AG08395 (cell line): Measurements from ENCODE around the gene CRYBA2.

Experiments used
- DNase-seq: peaks from one replicate; pipeline ENCODE4 v3.0.0; 2012; ENCODE audit warnings: mixed read lengths, low spot score

Gene CRYBA2

GRCh38 chr2:218981881-218982585, 11.2 kb downstream of the CRYBA2 start:
- no peak for DNase-seq

GRCh38 chr2:218981390-218981880, 11.8 kb downstream of the CRYBA2 start:
- DNase-seq: no peak

GRCh38 chr2:218980735-218981389, 12.4 kb downstream of the CRYBA2 start:
- no peak for DNase-seq

DNA sequence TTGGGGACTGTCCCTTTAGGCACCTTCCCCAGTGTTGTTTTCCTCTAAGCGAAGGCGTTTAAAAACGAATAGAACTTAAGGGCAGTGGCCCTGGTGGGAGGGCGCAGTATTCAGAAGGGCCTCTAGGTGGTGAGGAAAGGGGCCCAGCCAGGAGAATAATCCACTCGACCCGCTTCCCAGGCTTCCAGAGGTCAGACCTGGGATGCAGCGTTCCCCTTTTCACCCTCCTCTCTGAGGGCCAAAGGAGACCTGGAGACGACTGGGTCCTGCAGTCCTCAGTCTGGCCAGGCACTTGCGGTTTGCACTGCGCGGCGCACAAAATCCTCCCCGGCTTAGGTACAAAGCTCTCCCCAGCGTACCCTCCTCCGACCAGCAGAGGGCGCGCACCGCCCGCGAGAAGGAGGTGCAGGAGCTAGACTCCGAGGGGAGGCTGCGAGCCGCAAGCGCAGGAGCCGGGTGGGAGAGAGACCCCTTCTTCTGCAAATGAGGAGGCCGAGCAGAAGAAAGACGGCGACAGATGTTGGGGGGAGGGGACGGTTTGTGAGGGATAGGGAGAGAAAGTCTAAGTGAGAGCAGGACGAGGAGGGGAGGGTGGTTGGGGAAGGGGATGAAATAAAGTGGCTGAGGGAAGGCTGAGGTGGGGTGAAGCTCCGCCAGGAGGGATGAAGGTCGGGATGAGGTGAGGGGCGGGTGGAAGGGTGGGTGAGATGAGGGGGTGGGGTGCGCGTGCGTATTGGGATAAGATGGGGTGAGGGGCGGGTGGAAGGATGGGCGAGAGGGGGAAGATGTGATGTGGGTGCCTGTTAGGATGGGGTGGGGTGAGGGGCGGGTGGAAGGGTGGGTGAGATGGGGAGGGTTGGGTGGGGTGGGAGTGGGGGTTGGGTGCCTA, 13.1 kb downstream of the CRYBA2 start:
- peak; percentile 84 for DNase-seq

- no peak for DNase-seq
These were observed 18.0 kb downstream of the CRYBA2 start for GRCh38 chr2:218975060-218975777.

- no peak for DNase-seq
These were observed 22.3 kb downstream of the CRYBA2 start for GRCh38 chr2:218970894-218971293.

GRCh38 chr2:218964041-218964771, 29.0 kb downstream of the CRYBA2 start:
- peak; percentile 31 for DNase-seq

DNA sequence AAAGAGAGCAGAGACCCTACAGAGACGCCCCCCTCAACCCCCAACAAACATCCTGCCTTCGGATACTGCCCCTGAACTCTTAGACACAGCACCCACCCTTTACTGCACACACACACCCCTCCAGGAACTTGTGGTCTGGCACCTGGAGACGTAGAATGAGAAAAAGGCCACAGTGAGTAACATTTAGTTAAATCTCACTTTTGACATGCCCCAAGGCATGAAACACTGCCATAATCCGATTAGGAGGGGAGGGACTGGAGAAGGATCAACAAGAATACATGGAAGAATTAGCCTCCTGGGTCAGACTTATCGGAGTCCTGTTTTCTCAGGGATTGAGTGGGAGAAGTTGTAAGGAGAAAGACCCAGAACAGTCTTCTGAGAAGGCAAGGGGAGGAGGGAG, 29.6 kb downstream of the CRYBA2 start:
- no peak for DNase-seq

- peak; percentile 64 for DNase-seq
These were observed 30.2 kb downstream of the CRYBA2 start for GRCh38 chr2:218962859-218963492.

DNA sequence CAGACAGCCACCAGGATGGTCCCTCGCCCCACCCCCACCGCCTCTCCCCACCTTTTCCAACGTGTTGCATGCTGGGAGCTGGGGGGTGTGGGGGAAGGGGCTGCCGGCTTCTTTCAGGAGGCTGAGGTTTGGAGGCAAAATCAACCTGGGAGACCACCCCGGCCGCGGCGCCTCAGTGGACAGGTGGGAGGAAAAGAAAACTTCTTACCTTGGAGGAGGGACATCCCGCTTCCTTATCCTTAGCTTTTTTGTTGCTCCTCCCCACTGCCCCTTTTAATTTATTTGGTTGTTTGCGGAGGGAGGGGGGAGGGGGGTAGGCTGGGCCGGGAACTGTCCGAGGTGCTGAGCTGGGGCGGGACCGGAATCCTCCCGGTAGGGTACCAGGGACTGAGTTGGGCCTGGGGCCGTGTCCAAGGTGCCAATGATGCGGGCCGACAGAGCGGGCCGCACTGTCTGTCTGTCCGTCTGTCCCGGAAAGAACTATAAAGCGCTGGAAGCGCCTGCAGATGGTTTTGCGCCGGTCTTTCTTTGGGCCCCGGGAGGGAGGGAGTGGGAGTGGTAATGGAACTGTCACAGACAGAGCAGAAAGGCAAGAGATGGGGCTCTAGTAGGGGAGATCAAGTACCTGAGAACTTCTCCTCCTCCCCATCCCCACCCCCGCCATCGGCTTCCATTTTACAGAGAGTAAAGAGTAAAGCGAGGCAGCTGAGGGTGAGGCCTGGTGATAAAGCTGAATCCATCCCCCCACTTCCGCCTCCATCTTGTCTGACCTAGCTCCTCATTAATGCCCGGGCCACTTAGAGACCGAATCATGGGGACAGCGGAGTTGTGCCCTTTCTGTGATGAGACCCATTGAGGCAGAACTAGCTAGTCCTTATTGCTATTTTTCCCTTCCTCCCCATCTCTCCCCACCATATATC, 31.3 kb downstream of the CRYBA2 start:
- DNase-seq: peak; percentile 35

DNA sequence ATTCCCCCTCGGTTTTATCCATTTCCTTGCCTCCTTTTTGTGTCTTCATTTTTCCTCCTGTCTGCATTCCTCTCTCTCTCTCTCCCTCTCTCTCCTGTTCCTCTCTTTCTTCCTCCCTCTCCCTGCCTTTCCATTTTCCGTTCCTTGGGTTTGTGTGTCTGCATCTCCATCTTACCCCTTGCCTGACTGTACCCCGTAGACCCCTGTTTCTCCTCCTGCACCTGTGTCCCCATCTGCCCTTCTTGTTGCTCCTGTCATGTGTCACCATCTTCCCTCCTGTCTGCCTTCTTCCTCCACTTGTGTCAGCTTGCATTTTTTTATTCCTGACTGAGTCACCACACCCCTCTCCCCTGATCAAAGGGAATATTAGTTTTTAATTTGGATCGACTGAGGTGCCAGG, 32.0 kb downstream of the CRYBA2 start:
- DNase-seq: no peak

GRCh38 chr2:218960309-218961165, 32.7 kb downstream of the CRYBA2 start:
- DNase-seq: no peak

GRCh38 chr2:218959761-218960308, 33.4 kb downstream of the CRYBA2 start:
- no peak for DNase-seq

DNA sequence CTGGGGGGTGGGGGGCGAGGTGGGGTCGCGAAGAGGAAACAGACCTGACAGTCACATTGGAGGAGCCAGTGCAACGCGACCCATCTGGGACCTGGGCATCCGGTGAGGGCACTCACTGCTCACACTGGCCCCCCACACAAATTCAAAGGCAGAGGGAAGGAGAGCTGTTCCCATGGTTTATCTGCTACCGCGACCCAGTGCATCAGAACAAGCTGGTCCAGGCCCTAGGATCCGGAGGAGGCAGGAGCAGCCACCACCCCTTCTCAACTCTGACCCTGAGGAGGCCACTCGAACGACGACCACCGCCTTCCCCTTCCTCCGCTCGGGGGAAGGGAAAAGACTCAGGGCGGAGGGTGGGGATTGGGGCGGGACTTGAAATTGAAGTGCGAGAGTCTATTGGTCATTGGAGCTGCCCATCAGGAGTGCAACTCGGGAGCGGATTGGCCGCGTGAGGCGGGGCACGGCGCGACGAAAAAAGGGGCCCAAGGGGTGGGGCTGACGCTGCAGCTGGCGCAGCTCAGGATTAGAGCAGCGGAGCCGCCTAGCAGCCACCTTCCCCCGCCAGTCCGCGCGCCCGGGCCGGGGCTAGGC, 34.0 kb downstream of the CRYBA2 start, which contains the start of gene CDK5R2:
TSS of gene CDK5R2 (plus strand) at position 526 of the 591 bp plus-strand sequence. CDS start 155 bp downstream, outside the sequence.
- peak; percentile 98 for DNase-seq

DNA sequence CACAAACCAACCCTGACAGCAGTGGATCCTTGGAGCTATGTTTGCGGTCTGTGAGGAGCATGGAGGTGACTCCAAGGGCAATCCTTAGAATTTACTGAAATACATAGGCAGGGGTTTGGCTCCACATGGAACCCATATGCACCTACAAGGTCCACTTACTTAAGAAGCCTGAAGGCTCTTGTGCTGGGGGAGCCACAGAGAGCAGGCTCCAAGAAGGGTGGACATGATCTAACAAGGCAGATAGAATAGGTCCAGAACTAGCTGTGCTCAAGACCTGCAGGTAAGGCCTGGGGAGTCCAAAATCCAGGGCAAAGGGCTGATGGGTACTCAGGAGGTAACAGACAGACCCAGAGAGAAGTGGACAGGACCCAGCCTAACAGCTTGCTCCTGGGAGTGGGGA, 34.9 kb downstream of the CRYBA2 start:
- DNase-seq: no peak

DNA sequence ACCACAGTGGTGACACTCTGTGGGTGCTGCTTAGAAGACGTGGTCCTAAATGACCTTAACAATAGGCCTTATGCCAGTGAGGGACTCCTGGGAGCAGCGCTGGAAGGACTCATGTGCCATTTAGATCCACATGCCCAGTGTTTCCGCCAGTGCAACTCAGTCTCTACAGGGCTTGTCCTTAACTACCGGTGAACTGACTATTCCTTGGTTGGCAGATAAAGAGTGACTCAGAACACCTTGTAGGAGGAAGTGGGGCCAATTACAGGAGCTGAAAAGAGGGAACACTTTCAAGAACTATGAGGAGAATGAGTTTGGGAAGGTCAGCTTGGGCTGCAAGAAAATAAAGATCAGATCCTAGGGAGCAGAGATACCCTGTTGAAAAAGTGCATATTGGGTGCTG, 35.6 kb downstream of the CRYBA2 start:
- no peak for DNase-seq

DNA sequence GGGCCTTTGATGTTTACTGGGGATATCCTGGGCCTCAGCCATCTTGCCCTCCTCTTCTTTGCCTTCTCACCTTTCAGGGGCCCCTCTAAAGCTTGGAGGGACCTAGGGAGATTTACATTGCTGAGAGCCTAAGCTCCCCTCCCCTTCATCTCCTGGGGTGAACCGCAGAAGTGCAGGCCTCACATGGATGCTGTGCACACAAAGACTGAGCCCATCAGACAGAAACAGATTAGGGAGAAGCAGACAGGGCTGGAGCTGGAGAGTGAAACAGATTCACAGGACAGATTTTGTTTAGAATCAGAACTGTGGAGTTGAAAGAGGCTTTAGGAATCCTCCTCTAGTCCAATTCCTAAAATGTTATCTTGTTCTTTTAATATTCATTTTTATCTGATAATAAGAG, 37.2 kb downstream of the CRYBA2 start:
- no peak for DNase-seq
